ENCODE results near the gene FBXL3. TPM values are rescaled to one million over a fixed set of nuclear protein-coding genes. Genes with fewer than 3 reads are reported as not detected.

FBXL3 gene
- total RNA-seq, 1 donor from 2014 or later, result 25.0 TPM

- no peak for DNase-seq
- Histone ChIP-seq H3K4me3 (peak overlapping the region; percentile 97), H3K27ac (replicated peaks) (peak overlapping the region; percentile 100), H3K4me1 (peaks cover 50% of the 10 kb centered on the region), H3K27me3 (ENCODE audit: low read depth) (no peaks in the 10 kb centered on the region), H3K36me3 (no peaks in the 10 kb centered on the region), H3K9me3 (replicated peaks) (no peaks in the 10 kb centered on the region)
- TF ChIP-seq CTCF (IDR thresholded peaks at IDR 0.05; ENCODE audit: borderline replicate concordance), result no peak
- intact Hi-C loops (cut with micrococcal nuclease), result no loop called here
These were observed 1.2 kb upstream of the FBXL3 start for GRCh38 chr13:77028202-77028601.

GRCh38 chr13:77026255-77026860, 601 bp downstream of the FBXL3 start:
- Histone ChIP-seq H3K36me3 (no peaks in the 10 kb centered on the region), H3K4me1 (peaks cover 68% of the 10 kb centered on the region), H3K9me3 (replicated peaks) (no peaks in the 10 kb centered on the region), H3K27ac (replicated peaks) (peak overlapping the region; percentile 100), H3K4me3 (peak overlapping the region; percentile 97), H3K27me3 (ENCODE audit: low read depth) (no peaks in the 10 kb centered on the region)
- TF ChIP-seq CTCF (IDR thresholded peaks at IDR 0.05; ENCODE audit: borderline replicate concordance), result no peak
- peak; percentile 85 for DNase-seq
- intact Hi-C loops (cut with micrococcal nuclease), result no loop called here

- Histone ChIP-seq H3K36me3 (peaks cover 15% of the 10 kb centered on the region), H3K9me3 (replicated peaks) (no peaks in the 10 kb centered on the region), H3K27me3 (ENCODE audit: low read depth) (no peaks in the 10 kb centered on the region), H3K4me3 (peak overlapping the region; percentile 97), H3K4me1 (peaks cover 92% of the 10 kb centered on the region), H3K27ac (replicated peaks) (no peak overlapping the region)
- TF ChIP-seq CTCF (IDR thresholded peaks at IDR 0.05; ENCODE audit: borderline replicate concordance), result no peak
- intact Hi-C loops (cut with micrococcal nuclease), result no loop called here
- DNase-seq, result no peak
These were observed 4.6 kb downstream of the FBXL3 start for GRCh38 chr13:77022341-77022740.

GRCh38 chr13:77019756-77020155, 7.2 kb downstream of the FBXL3 start:
- Histone ChIP-seq H3K27ac (replicated peaks) (no peak overlapping the region), H3K36me3 (peaks cover 41% of the 10 kb centered on the region), H3K4me3 (no peak overlapping the region), H3K9me3 (replicated peaks) (no peaks in the 10 kb centered on the region), H3K4me1 (peaks cover 96% of the 10 kb centered on the region), H3K27me3 (ENCODE audit: low read depth) (no peaks in the 10 kb centered on the region)
- no peak for TF ChIP-seq CTCF (IDR thresholded peaks at IDR 0.05; ENCODE audit: borderline replicate concordance)
- intact Hi-C loops (cut with micrococcal nuclease), result no loop called here
- no peak for DNase-seq

GRCh38 chr13:77016888-77017623, 9.9 kb downstream of the FBXL3 start:
- Histone ChIP-seq H3K4me1 (peaks cover 83% of the 10 kb centered on the region), H3K36me3 (peaks cover 68% of the 10 kb centered on the region), H3K27me3 (ENCODE audit: low read depth) (no peaks in the 10 kb centered on the region), H3K27ac (replicated peaks) (peak overlapping the region; percentile 72), H3K4me3 (no peak overlapping the region), H3K9me3 (replicated peaks) (no peaks in the 10 kb centered on the region)
- intact Hi-C loops (cut with micrococcal nuclease), result no loop called here
- DNase-seq, result no peak
- TF ChIP-seq CTCF (IDR thresholded peaks at IDR 0.05; ENCODE audit: borderline replicate concordance), result no peak
